Measurements from ENCODE around the gene CHTF18.

GRCh38 chr16:741986-742629 lies 46.3 kb upstream of the CHTF18 start:
- TF ChIP-seq EZH2 (IDR thresholded peaks at IDR 0.05; ENCODE audit: borderline replicate concordance) (no peak), CTCF (IDR thresholded peaks at IDR 0.05; ENCODE audit: poor library complexity) (no peak)
